ENCODE measurements around the gene TOMM40L. TPM values are rescaled to one million over a fixed set of nuclear protein-coding genes. Genes with fewer than 3 reads are reported as not detected.

TOMM40L gene
- total RNA-seq, 1 donor from 2014 or later: 9.4 TPM

GRCh38 chr1:161206411-161207140, 19.3 kb upstream of the TOMM40L start:
- no peak overlapping the region for H3K4me3 Mint-ChIP-seq (ENCODE audit: unreplicated experiment)
- peaks cover 25% of the 10 kb centered on the region for H3K36me3 Mint-ChIP-seq (ENCODE audit: low read depth)
- peak overlapping the region; percentile 74 for H3K27ac Mint-ChIP-seq (ENCODE audit: unreplicated experiment)
- no peak for DNase-seq (ENCODE audit: low spot score)
- peaks cover 33% of the 10 kb centered on the region for H3K4me1 Mint-ChIP-seq (ENCODE audit: low read depth)
- no peak for TF ChIP-seq CTCF (IDR thresholded peaks at IDR 0.05)
- no peaks in the 10 kb centered on the region for H3K27me3 Mint-ChIP-seq (ENCODE audit: low read depth)
- H3K9me3 Mint-ChIP-seq (ENCODE audit: low read depth): no peaks in the 10 kb centered on the region

- no peak for DNase-seq (ENCODE audit: low spot score)
- H3K4me1 Mint-ChIP-seq (ENCODE audit: low read depth): peaks cover 29% of the 10 kb centered on the region
- no peaks in the 10 kb centered on the region for H3K27me3 Mint-ChIP-seq (ENCODE audit: low read depth)
- TF ChIP-seq CTCF (IDR thresholded peaks at IDR 0.05): no peak
- no peak overlapping the region for H3K27ac Mint-ChIP-seq (ENCODE audit: unreplicated experiment)
- H3K36me3 Mint-ChIP-seq (ENCODE audit: low read depth): peaks cover 29% of the 10 kb centered on the region
- no peak overlapping the region for H3K4me3 Mint-ChIP-seq (ENCODE audit: unreplicated experiment)
- no peaks in the 10 kb centered on the region for H3K9me3 Mint-ChIP-seq (ENCODE audit: low read depth)
Measured at GRCh38 chr1:161207173-161207572, 18.7 kb upstream of the TOMM40L start.

- DNase-seq (ENCODE audit: low spot score): no peak
- peak; percentile 93 for TF ChIP-seq CTCF (IDR thresholded peaks at IDR 0.05)
- H3K4me1 Mint-ChIP-seq (ENCODE audit: low read depth): peaks cover 10% of the 10 kb centered on the region
- no peak overlapping the region for H3K27ac Mint-ChIP-seq (ENCODE audit: unreplicated experiment)
- H3K36me3 Mint-ChIP-seq (ENCODE audit: low read depth): peaks cover 41% of the 10 kb centered on the region
- no peaks in the 10 kb centered on the region for H3K27me3 Mint-ChIP-seq (ENCODE audit: low read depth)
- no peak overlapping the region for H3K4me3 Mint-ChIP-seq (ENCODE audit: unreplicated experiment)
- H3K9me3 Mint-ChIP-seq (ENCODE audit: low read depth): no peaks in the 10 kb centered on the region
Measured at GRCh38 chr1:161209790-161210409, 16.0 kb upstream of the TOMM40L start.

- Mint-ChIP-seq H3K9me3 (ENCODE audit: low read depth) (no peaks in the 10 kb centered on the region), H3K4me1 (ENCODE audit: low read depth) (peaks cover 10% of the 10 kb centered on the region), H3K4me3 (ENCODE audit: unreplicated experiment) (no peak overlapping the region), H3K36me3 (ENCODE audit: low read depth) (peaks cover 35% of the 10 kb centered on the region), H3K27me3 (ENCODE audit: low read depth) (no peaks in the 10 kb centered on the region), H3K27ac (ENCODE audit: unreplicated experiment) (no peak overlapping the region)
- TF ChIP-seq CTCF (IDR thresholded peaks at IDR 0.05): no peak
- DNase-seq (ENCODE audit: low spot score): no peak
Measured at GRCh38 chr1:161214369-161214768, 11.5 kb upstream of the TOMM40L start.

- no peaks in the 10 kb centered on the region for H3K9me3 Mint-ChIP-seq (ENCODE audit: low read depth)
- no peaks in the 10 kb centered on the region for H3K27me3 Mint-ChIP-seq (ENCODE audit: low read depth)
- peaks cover 29% of the 10 kb centered on the region for H3K36me3 Mint-ChIP-seq (ENCODE audit: low read depth)
- peaks cover 8% of the 10 kb centered on the region for H3K4me1 Mint-ChIP-seq (ENCODE audit: low read depth)
- no peak for DNase-seq (ENCODE audit: low spot score)
- no peak within 1 kb of the TSS for H3K4me3 Mint-ChIP-seq (ENCODE audit: unreplicated experiment)
- H3K27ac Mint-ChIP-seq (ENCODE audit: unreplicated experiment): no peak within 1 kb of the TSS
- TF ChIP-seq CTCF (IDR thresholded peaks at IDR 0.05): no peak
Measured at GRCh38 chr1:161215076-161215475, 10.8 kb upstream of the TOMM40L start, which contains the start of gene FCER1G. TSS of gene FCER1G (plus strand) at chr1:161215295. CDS start at chr1:161215322, 27 bp downstream.

Data from chondrocyte (in vitro differentiated cells).